Peyer's patch (tissue), 4 donors: ENCODE measurements around the gene DNAJC30. TPM values are rescaled to one million over a fixed set of nuclear protein-coding genes. Genes with fewer than 3 reads are reported as not detected.

Source experiments
- DNase-seq, 3 donors: peaks; one replicate each; pipeline ENCODE4 v3.0.0-alpha.2; 2017 to 2019
- H3K27ac ChIP-seq, 4 donors: fragments of 200-600 bp; sonication (generic); one replicate each; pipeline ENCODE4 v1.5.1; 2016 to 2019
- H3K27me3 ChIP-seq, 2 donors: fragments of 200-600 bp; sonication (generic); one replicate each; pipeline ENCODE4 v1.5.1; 2019
- H3K36me3 ChIP-seq, 3 donors: fragments of 200-600 bp; sonication (generic); one replicate each; pipeline ENCODE4 v1.5.1; 2016 to 2019
- H3K4me1 ChIP-seq, 4 donors: fragments of 200-600 bp; sonication (generic); one replicate each; pipeline ENCODE4 v1.5.1; 2016 to 2019
- H3K4me3 ChIP-seq, 4 donors: fragments of 200-600 bp; sonication (generic); 1 replicate in 3 of 4; 2 replicates in 1 of 4; pipeline ENCODE4 v1.5.1; 2016 to 2019; ENCODE audit warnings: mild to moderate bottlenecking in 1 of 4
- H3K9me3 ChIP-seq, 4 donors: fragments of 200-600 bp; sonication (generic); one replicate each; pipeline ENCODE4 v1.5.1; 2016 to 2019; ENCODE audit warnings: mild to moderate bottlenecking in 1 of 4
- CTCF ChIP-seq, 6 experiments: fragments of 450-650 bp in 4 of 6; fragments of 200-600 bp in 2 of 6; sonication (generic) in 1 of 6; IDR thresholded peaks; one replicate each; pipeline ENCODE4 v1.5.1; 2017 to 2019; ENCODE audit warnings: antibody characterized with exemption in 6 of 6, mild to moderate bottlenecking in 3 of 6, moderate library complexity in 1 of 6
- POLR2A ChIP-seq, 2 donors: fragments of 450-650 bp; IDR thresholded peaks; one replicate each; pipeline ENCODE4 v1.5.1; 2017; ENCODE audit warnings: antibody characterized with exemption in 2 of 2, mild to moderate bottlenecking in 2 of 2, moderate library complexity in 2 of 2
- total RNA-seq, 4 donors: library from RNA; depleted of rRNA; stranded (reverse); fragments of >200 nt; gene quantifications; one replicate each; pipeline ENCODE4 v1.1.0, GENCODE V29; 2016

DNAJC30 gene
- total RNA-seq, 4 donors from 2014 or later = 1.7 to 8.1 (median 5.6) TPM

- TF ChIP-seq POLR2A (IDR thresholded peaks at IDR 0.05) (no peak), CTCF (IDR thresholded peaks at IDR 0.05) (no peak)
- Histone ChIP-seq H3K4me3 (no peak overlapping the region), H3K4me1 (peaks cover 0 to 14% (median 0%) of the 10 kb centered on the region in 4 donors), H3K36me3 (no peaks in the 10 kb centered on the region), H3K27ac (peak overlapping the region in 2 of 4 donors; percentile 36 to 47), H3K27me3 (no peaks in the 10 kb centered on the region), H3K9me3 (no peaks in the 10 kb centered on the region)
- DNase-seq = no peak
These were observed 23.1 kb upstream of the DNAJC30 start for GRCh38 chr7:73706126-73707044.

- Histone ChIP-seq H3K27me3 (no peaks in the 10 kb centered on the region), H3K4me1 (peaks cover 0 to 14% (median 0%) of the 10 kb centered on the region in 4 donors), H3K4me3 (no peak overlapping the region), H3K36me3 (peaks cover 0 to under 1% (median 0%) of the 10 kb centered on the region in 3 donors), H3K27ac (no peak overlapping the region), H3K9me3 (no peaks in the 10 kb centered on the region)
- no peak for TF ChIP-seq CTCF (IDR thresholded peaks at IDR 0.05)
- no peak for TF ChIP-seq POLR2A (IDR thresholded peaks at IDR 0.05)
- no peak for DNase-seq
These were observed 22.3 kb upstream of the DNAJC30 start for GRCh38 chr7:73705551-73705920.

- no peak for DNase-seq
- peaks cover 0 to 14% (median 0%) of the 10 kb centered on the region in 4 donors for H3K4me1 ChIP-seq
- H3K27me3 ChIP-seq = no peaks in the 10 kb centered on the region
- H3K9me3 ChIP-seq = no peaks in the 10 kb centered on the region
- no peak for TF ChIP-seq CTCF (IDR thresholded peaks at IDR 0.05)
- TF ChIP-seq POLR2A (IDR thresholded peaks at IDR 0.05) = no peak
- peak overlapping the region in 1 of 4 donors; percentile 43 for H3K27ac ChIP-seq
- H3K4me3 ChIP-seq = no peak overlapping the region
- peaks cover 0 to 7% (median 0%) of the 10 kb centered on the region in 3 donors for H3K36me3 ChIP-seq
These were observed 21.6 kb upstream of the DNAJC30 start for GRCh38 chr7:73704640-73705550.

- peak overlapping the region in 2 of 4 donors; percentile 2 to 43 for H3K27ac ChIP-seq
- H3K4me1 ChIP-seq = peaks cover 0 to 14% (median 0%) of the 10 kb centered on the region in 4 donors
- peak overlapping the region; percentile 10 to 37 (median 28) for H3K4me3 ChIP-seq
- no peaks in the 10 kb centered on the region for H3K9me3 ChIP-seq
- DNase-seq = peak; percentile 26 to 91 (median 75)
- peaks cover 0 to 14% (median 0%) of the 10 kb centered on the region in 3 donors for H3K36me3 ChIP-seq
- TF ChIP-seq CTCF (IDR thresholded peaks at IDR 0.05) (no peak), POLR2A (IDR thresholded peaks at IDR 0.05) (no peak)
- H3K27me3 ChIP-seq = no peaks in the 10 kb centered on the region
These were observed 20.7 kb upstream of the DNAJC30 start for GRCh38 chr7:73703757-73704639.

- DNase-seq = no peak
- H3K4me3 ChIP-seq = no peak overlapping the region
- H3K36me3 ChIP-seq = peaks cover 0 to 19% (median 0%) of the 10 kb centered on the region in 3 donors
- no peaks in the 10 kb centered on the region for H3K27me3 ChIP-seq
- no peaks in the 10 kb centered on the region for H3K9me3 ChIP-seq
- H3K4me1 ChIP-seq = peaks cover 0 to 14% (median 0%) of the 10 kb centered on the region in 4 donors
- TF ChIP-seq POLR2A (IDR thresholded peaks at IDR 0.05) = no peak
- no peak for TF ChIP-seq CTCF (IDR thresholded peaks at IDR 0.05)
- H3K27ac ChIP-seq = no peak overlapping the region
These were observed 20.0 kb upstream of the DNAJC30 start for GRCh38 chr7:73703225-73703624.
